Activated naive CD8-positive, alpha-beta T cell treated with anti-CD3 and anti-CD28 coated beads for 36 hours (primary cell): Measurements from ENCODE around the gene NECAB3. TPM values are rescaled to one million over a fixed set of nuclear protein-coding genes. Genes with fewer than 3 reads are reported as not detected.
A peak's percentile ranks its signal among the peaks of the same experiment; 100 is the strongest.
"Not testable (repeated sequence)": the region's sequence is repeated elsewhere in the genome, so short reads cannot be mapped to it uniquely, and the experiment has no call there.

Source experiments
- DNase-seq: peaks from one replicate; pipeline ENCODE4 v3.0.0; 2021
- H3K27ac Mint-ChIP-seq: one replicate; pipeline ENCODE4 v1.8.0; 2022; ENCODE audit warnings: mild to moderate bottlenecking, moderate library complexity, mixed read lengths
- H3K27me3 Mint-ChIP-seq: one replicate; pipeline ENCODE4 v1.8.0; 2022; ENCODE audit warnings: mild to moderate bottlenecking, mixed read lengths
- H3K36me3 Mint-ChIP-seq: one replicate; pipeline ENCODE4 v1.8.0; 2021; ENCODE audit warnings: mild to moderate bottlenecking, mixed read lengths
- H3K4me1 Mint-ChIP-seq: one replicate; pipeline ENCODE4 v1.8.0; 2021; ENCODE audit warnings: mixed read lengths
- H3K4me3 Mint-ChIP-seq: one replicate; pipeline ENCODE4 v1.8.0; 2022; ENCODE audit warnings: mild to moderate bottlenecking, moderate library complexity, mixed read lengths
- H3K9me3 Mint-ChIP-seq: one replicate; pipeline ENCODE4 v1.8.0; 2022; ENCODE audit warnings: mixed read lengths
- total RNA-seq, 2 experiments: library from RNA; stranded (reverse); gene quantifications; one replicate each; pipeline ENCODE4 v1.2.3, GENCODE V29; 2021

NECAB3 gene
- total RNA-seq, 2 experiments from 2014 or later: 10.7 to 12.0 TPM

GRCh38 chr20:33702861-33703260, 28.6 kb upstream of the NECAB3 start:
- no peaks in the 10 kb centered on the region for H3K4me1 Mint-ChIP-seq
- H3K9me3 Mint-ChIP-seq: peaks cover 2% of the 10 kb centered on the region
- H3K27ac Mint-ChIP-seq: no peak overlapping the region
- H3K4me3 Mint-ChIP-seq: no peak overlapping the region
- no peak for DNase-seq
- H3K27me3 Mint-ChIP-seq: no peaks in the 10 kb centered on the region
- peaks cover 4% of the 10 kb centered on the region for H3K36me3 Mint-ChIP-seq

- no peak for DNase-seq
- H3K9me3 Mint-ChIP-seq: peaks cover 2% of the 10 kb centered on the region
- no peak overlapping the region for H3K27ac Mint-ChIP-seq
- H3K4me3 Mint-ChIP-seq: no peak overlapping the region
- H3K36me3 Mint-ChIP-seq: peaks cover 4% of the 10 kb centered on the region
- no peaks in the 10 kb centered on the region for H3K27me3 Mint-ChIP-seq
- H3K4me1 Mint-ChIP-seq: no peaks in the 10 kb centered on the region
These were observed 27.6 kb upstream of the NECAB3 start for GRCh38 chr20:33701629-33702450.

DNA sequence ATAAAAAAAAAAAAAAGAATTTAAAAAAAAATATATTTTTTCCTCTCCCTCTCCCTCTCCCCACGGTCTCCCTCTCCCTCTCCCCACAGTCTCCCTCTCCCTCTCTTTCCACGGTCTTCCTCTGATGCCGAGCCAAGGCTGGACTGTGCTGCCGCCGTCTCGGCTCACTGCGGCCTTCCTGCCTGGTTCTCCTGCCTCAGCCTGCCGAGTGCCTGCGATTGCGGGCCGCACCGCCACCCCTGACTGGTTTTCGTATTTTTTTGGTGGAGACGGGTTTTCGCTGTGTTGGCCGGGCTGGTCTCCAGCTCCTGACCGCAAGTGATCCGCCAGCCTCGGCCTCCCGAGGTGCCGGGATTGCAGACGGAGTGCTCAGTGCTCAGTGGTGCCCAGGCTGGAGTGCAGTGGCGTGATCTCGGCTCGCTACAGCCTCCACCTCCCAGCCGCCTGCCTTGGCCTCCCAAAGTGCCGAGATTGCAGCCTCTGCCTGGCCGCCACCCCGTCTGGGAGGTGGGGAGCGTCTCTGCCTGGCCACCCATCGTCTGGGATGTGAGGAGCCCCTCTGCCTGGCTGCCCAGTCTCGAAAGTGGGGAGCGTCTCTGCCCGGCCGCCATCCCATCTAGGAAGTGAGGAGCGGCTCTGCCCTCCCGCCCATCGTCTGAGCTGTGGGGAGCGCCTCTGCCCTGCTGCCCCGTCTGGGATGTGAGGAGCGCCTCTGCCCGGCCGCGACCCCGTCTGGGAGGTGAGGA, 26.6 kb upstream of the NECAB3 start:
- not testable (repeated sequence) for H3K4me3 Mint-ChIP-seq, H3K27ac Mint-ChIP-seq, H3K4me1 Mint-ChIP-seq, H3K9me3 Mint-ChIP-seq, DNase-seq, H3K36me3 Mint-ChIP-seq, H3K27me3 Mint-ChIP-seq

- not testable (repeated sequence) for DNase-seq, H3K4me3 Mint-ChIP-seq, H3K27me3 Mint-ChIP-seq, H3K36me3 Mint-ChIP-seq, H3K9me3 Mint-ChIP-seq, H3K4me1 Mint-ChIP-seq, H3K27ac Mint-ChIP-seq
These were observed 24.7 kb upstream of the NECAB3 start for GRCh38 chr20:33698966-33699365.

- Mint-ChIP-seq H3K36me3 (peaks cover 4% of the 10 kb centered on the region), H3K27me3 (no peaks in the 10 kb centered on the region), H3K4me3 (no peak overlapping the region), H3K27ac (no peak overlapping the region), H3K9me3 (peaks cover 2% of the 10 kb centered on the region), H3K4me1 (peaks cover under 1% of the 10 kb centered on the region)
- DNase-seq: no peak
These were observed 22.9 kb upstream of the NECAB3 start for GRCh38 chr20:33697129-33697528.

DNA sequence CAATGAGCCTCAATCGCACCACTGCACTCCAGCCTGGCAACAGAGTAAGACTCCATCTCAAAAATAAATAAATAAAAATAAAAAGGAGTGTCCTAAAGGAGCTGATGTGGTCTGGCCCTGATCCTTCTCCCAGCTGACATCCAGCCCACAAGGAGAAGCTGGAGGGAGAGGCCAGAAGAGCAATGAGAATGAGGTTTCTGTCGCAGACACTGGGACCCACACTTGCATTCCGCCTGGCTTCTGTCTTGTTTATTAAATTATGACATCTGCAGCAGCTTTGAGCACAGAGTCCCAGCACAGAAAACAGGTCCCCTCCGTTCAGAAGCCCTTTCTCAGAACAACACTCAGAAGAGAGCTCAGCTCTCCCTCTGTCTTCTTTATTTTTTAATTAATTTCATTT, 22.2 kb upstream of the NECAB3 start:
- no peak overlapping the region for H3K4me3 Mint-ChIP-seq
- H3K9me3 Mint-ChIP-seq: peaks cover 2% of the 10 kb centered on the region
- H3K27me3 Mint-ChIP-seq: no peaks in the 10 kb centered on the region
- DNase-seq: no peak
- H3K36me3 Mint-ChIP-seq: peaks cover 4% of the 10 kb centered on the region
- H3K27ac Mint-ChIP-seq: no peak overlapping the region
- peaks cover 2% of the 10 kb centered on the region for H3K4me1 Mint-ChIP-seq

DNA sequence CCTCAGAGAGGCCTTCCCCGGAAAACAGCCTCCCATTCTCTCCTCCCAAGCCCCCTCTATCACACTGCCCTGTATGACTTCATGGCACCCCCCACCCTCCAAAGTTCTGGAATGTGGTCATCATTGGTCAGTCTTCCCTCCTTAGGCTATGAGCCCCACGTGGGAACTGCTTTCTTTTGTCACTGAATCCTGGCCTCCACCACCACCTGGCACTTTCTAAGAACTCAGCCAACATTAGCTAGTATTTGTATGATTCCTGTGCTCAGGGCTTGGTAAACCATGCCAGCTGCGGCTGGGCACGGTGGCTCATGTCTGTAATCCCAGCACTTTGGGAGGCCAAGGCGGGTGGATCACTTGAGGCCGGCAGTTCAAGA, 20.4 kb upstream of the NECAB3 start:
- Mint-ChIP-seq H3K4me1 (peaks cover 15% of the 10 kb centered on the region), H3K9me3 (peaks cover 2% of the 10 kb centered on the region), H3K27me3 (no peaks in the 10 kb centered on the region), H3K27ac (no peak overlapping the region), H3K4me3 (no peak overlapping the region), H3K36me3 (peaks cover 2% of the 10 kb centered on the region)
- DNase-seq: no peak

- no peaks in the 10 kb centered on the region for H3K27me3 Mint-ChIP-seq
- H3K9me3 Mint-ChIP-seq: peaks cover 2% of the 10 kb centered on the region
- no peak overlapping the region for H3K27ac Mint-ChIP-seq
- peaks cover 22% of the 10 kb centered on the region for H3K4me1 Mint-ChIP-seq
- H3K36me3 Mint-ChIP-seq: peaks cover 2% of the 10 kb centered on the region
- no peak overlapping the region for H3K4me3 Mint-ChIP-seq
- DNase-seq: no peak
These were observed 19.8 kb upstream of the NECAB3 start for GRCh38 chr20:33693741-33694638.

DNA sequence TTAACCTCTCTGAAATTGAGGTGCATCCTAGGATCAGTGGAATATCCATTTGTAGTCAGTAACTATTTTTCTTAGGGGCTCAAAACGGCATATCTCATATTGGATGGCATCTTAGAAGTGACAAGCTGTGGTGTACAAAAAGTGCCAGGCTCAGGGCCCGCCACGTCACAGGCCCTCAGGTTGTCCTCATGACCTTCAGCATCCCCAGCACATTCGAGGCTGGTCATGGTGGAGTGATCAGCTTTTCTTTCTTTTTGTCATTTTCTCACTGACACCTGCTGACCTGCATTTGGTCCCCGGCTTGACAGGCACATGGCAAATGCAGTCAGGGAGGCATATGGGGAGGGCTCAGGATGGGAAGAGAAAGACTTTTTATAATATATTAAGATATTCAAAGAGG, 19.1 kb upstream of the NECAB3 start:
- Mint-ChIP-seq H3K36me3 (no peaks in the 10 kb centered on the region), H3K27me3 (no peaks in the 10 kb centered on the region), H3K4me3 (no peak overlapping the region), H3K27ac (no peak overlapping the region), H3K4me1 (peaks cover 29% of the 10 kb centered on the region), H3K9me3 (peaks cover under 1% of the 10 kb centered on the region)
- DNase-seq: no peak

- Mint-ChIP-seq H3K9me3 (no peaks in the 10 kb centered on the region), H3K4me3 (peak overlapping the region; percentile 63), H3K27me3 (no peaks in the 10 kb centered on the region)
These were observed 15.7 kb upstream of the NECAB3 start for GRCh38 chr20:33689973-33690372.

GRCh38 chr20:33689493-33689892, 15.3 kb upstream of the NECAB3 start:
- no peaks in the 10 kb centered on the region for H3K27me3 Mint-ChIP-seq
- H3K27ac Mint-ChIP-seq: peak overlapping the region; percentile 84
- peaks cover 52% of the 10 kb centered on the region for H3K4me1 Mint-ChIP-seq
- H3K36me3 Mint-ChIP-seq: peaks cover 9% of the 10 kb centered on the region
- no peak overlapping the region for H3K4me3 Mint-ChIP-seq
- H3K9me3 Mint-ChIP-seq: no peaks in the 10 kb centered on the region
- no peak for DNase-seq

More at GRCh38 chr20:33689973-33690372, 15.7 kb upstream of the NECAB3 start:
- Mint-ChIP-seq H3K36me3 (peaks cover 5% of the 10 kb centered on the region), H3K4me1 (peaks cover 47% of the 10 kb centered on the region), H3K27ac (peak overlapping the region; percentile 84)
- peak; percentile 73 for DNase-seq

GRCh38 chr20:33688938-33689424, 14.8 kb upstream of the NECAB3 start:
- Mint-ChIP-seq H3K4me3 (no peak overlapping the region), H3K36me3 (peaks cover 14% of the 10 kb centered on the region), H3K27ac (peak overlapping the region; percentile 46), H3K27me3 (no peaks in the 10 kb centered on the region), H3K4me1 (peaks cover 54% of the 10 kb centered on the region), H3K9me3 (no peaks in the 10 kb centered on the region)
- no peak for DNase-seq

DNA sequence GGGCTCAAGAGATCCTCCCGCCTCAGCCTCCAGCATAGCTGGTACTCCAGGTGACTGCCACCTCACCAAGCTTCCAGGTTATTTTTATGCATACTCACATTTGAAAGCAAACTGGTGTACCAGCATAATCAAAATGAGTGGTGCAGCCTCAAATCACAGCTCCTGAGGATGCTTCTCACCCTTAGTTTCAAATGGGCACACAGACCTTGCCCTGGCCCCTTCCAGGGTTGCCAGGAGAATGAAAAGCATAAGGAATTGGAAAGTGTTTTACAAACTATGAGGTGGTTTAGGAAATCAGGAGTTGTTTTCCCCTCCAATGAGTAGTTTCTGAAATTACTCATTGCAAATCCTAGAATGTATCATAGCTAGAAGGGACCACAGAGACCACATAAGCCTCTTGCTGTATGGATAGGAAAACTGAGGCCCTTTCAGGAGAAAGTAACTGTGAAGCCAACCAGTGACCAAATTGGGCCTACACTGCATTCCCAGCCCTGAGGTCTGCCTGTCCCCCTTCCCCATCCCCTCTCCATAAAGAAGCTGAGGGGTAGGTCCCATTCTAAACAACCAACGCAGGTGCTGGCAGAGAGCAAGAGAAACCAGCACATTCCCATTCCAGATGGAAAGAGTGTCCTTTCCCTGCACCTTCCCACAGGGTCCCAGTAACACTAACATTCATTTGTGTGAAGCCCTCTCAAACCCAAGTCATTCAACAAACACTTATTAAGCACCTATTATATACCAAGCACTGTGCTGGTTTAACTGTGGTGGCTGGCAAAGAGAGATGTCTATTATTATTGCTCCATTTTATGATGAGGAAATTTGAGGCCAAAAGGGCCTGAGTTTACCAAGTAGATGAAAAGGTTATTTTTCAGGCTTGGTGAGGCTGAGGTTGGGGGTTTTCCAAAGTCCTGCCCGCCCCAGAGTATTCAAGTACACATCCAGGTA, 14.0 kb upstream of the NECAB3 start:
- Mint-ChIP-seq H3K27ac (peak overlapping the region; percentile 46), H3K36me3 (peaks cover 17% of the 10 kb centered on the region), H3K4me1 (peaks cover 54% of the 10 kb centered on the region), H3K27me3 (no peaks in the 10 kb centered on the region), H3K9me3 (no peaks in the 10 kb centered on the region), H3K4me3 (no peak overlapping the region)
- DNase-seq: no peak

- Mint-ChIP-seq H3K27ac (peak overlapping the region; percentile 56), H3K4me1 (peaks cover 56% of the 10 kb centered on the region), H3K27me3 (no peaks in the 10 kb centered on the region), H3K36me3 (peaks cover 23% of the 10 kb centered on the region), H3K4me3 (no peak overlapping the region), H3K9me3 (no peaks in the 10 kb centered on the region)
- DNase-seq: no peak
These were observed 13.2 kb upstream of the NECAB3 start for GRCh38 chr20:33687370-33687915.
